GM23338 (cell line): ENCODE data around the gene PCSK2.

Experiments used
- CREB1 ChIP-seq: fragments of 250-450 bp; sonication (Bioruptor Pico); IDR thresholded peaks from 2 replicates; pipeline ENCODE4 v1.5.0; 2020; ENCODE audit warnings: low read depth, mild to moderate bottlenecking, moderate library complexity
- CTCF ChIP-seq, 2 experiments: fragments of 200-600 bp in 1 of 2; sonication (generic) in 1 of 2; conservative IDR thresholded peaks; 2 replicates each; pipeline versions ENCODE4 v1.5.1 to v1.6.1; 2016 to 2017; ENCODE audit warnings: antibody characterized with exemption in 2 of 2, low read depth in 2 of 2, mild to moderate bottlenecking in 2 of 2, moderate library complexity in 1 of 2
- ETS1 ChIP-seq: IDR thresholded peaks from 2 replicates; pipeline ENCODE4 v1.6.1; 2016; ENCODE audit warnings: antibody characterized with exemption
- EZH2 ChIP-seq: fragments of 200-600 bp; sonication (generic); IDR thresholded peaks from one replicate; pipeline ENCODE4 v1.8.0; 2017; ENCODE audit warnings: antibody characterized with exemption, mild to moderate bottlenecking, low read depth; ENCODE audit not compliant: unreplicated experiment
- EZH2phosphoT487 ChIP-seq: fragments of 200-600 bp; sonication (generic); IDR thresholded peaks from one replicate; pipeline ENCODE4 v1.8.1; 2018; ENCODE audit warnings: antibody characterized with exemption; ENCODE audit not compliant: unreplicated experiment
- JUNB ChIP-seq: IDR thresholded peaks from one replicate; pipeline ENCODE4 v1.6.1; 2016; ENCODE audit warnings: antibody characterized with exemption; ENCODE audit not compliant: unreplicated experiment
- NANOG ChIP-seq: IDR thresholded peaks from 2 replicates; pipeline ENCODE4 v1.6.1; 2016; ENCODE audit warnings: antibody characterized with exemption, borderline replicate concordance
- POLR2AphosphoS5 ChIP-seq: IDR thresholded peaks from 2 replicates; pipeline ENCODE4 v1.6.1; 2016; ENCODE audit warnings: antibody characterized with exemption, low read depth
- REST ChIP-seq: IDR thresholded peaks from one replicate; pipeline ENCODE4 v1.6.1; 2018; ENCODE audit warnings: antibody characterized with exemption; ENCODE audit not compliant: unreplicated experiment
- STAT1 ChIP-seq: IDR thresholded peaks from one replicate; pipeline ENCODE4 v1.6.1; 2016; ENCODE audit warnings: antibody characterized with exemption; ENCODE audit not compliant: unreplicated experiment
- ZNF114 ChIP-seq: fragments of 250-450 bp; sonication (Bioruptor Pico); IDR thresholded peaks from 2 replicates; pipeline ENCODE4 v1.5.0; 2020; ENCODE audit warnings: mild to moderate bottlenecking, moderate library complexity
- ZNF331 ChIP-seq: fragments of 250-450 bp; sonication (Bioruptor Pico); IDR thresholded peaks from 2 replicates; pipeline ENCODE4 v1.5.0; 2020; ENCODE audit warnings: low read depth, mild to moderate bottlenecking, moderate library complexity
- ZNF462 ChIP-seq: fragments of 250-450 bp; sonication (Bioruptor Pico); IDR thresholded peaks from 2 replicates; pipeline ENCODE4 v1.5.0; 2020; ENCODE audit warnings: mild to moderate bottlenecking, moderate library complexity

- TF ChIP-seq CTCF (conservative IDR thresholded peaks at IDR 0.05; ENCODE audit: low read depth in 2 of 2) (no peak), EZH2phosphoT487 (no peak), NANOG (no peak), EZH2 (no peak), CREB1 (CRISPR knock-in tag) (no peak), REST (no peak), POLR2AphosphoS5 (no peak), JUNB (no peak), ETS1 (no peak), ZNF114 (CRISPR knock-in tag) (no peak), ZNF462 (CRISPR knock-in tag) (no peak), STAT1 (no peak), ZNF331 (no peak)
Measured at GRCh38 chr20:17380801-17381200, 154.0 kb downstream of the PCSK2 start.
